Muscle layer of colon (tissue), 2 donors: ENCODE measurements around the gene CMTM2.
"Not testable (repeated sequence)": the region's sequence is repeated elsewhere in the genome, so short reads cannot be mapped to it uniquely, and the experiment has no call there.

Experiments used
- H3K27ac ChIP-seq: one replicate; pipeline ENCODE4 v1.7.0; 2013; ENCODE audit warnings: low read depth, mild to moderate bottlenecking, low read length, moderate library complexity
- H3K27me3 ChIP-seq, 2 donors: one replicate each; pipeline ENCODE4 v1.7.0; 2013; ENCODE audit warnings: low read length in 2 of 2, mild to moderate bottlenecking in 2 of 2; ENCODE audit not compliant: insufficient read depth in 2 of 2, control insufficient read depth in 1 of 2
- H3K36me3 ChIP-seq: one replicate; pipeline ENCODE4 v1.7.0; 2013; ENCODE audit warnings: mild to moderate bottlenecking, low read length; ENCODE audit not compliant: insufficient read depth
- H3K4me1 ChIP-seq: one replicate; pipeline ENCODE4 v1.7.0; 2013; ENCODE audit warnings: mild to moderate bottlenecking, low read length; ENCODE audit not compliant: insufficient read depth
- H3K4me3 ChIP-seq, 2 donors: one replicate each; pipeline ENCODE4 v1.7.0; 2013; ENCODE audit warnings: low read length in 2 of 2, low read depth in 1 of 2, mild to moderate bottlenecking in 1 of 2, moderate library complexity in 1 of 2
- H3K9ac ChIP-seq: one replicate; pipeline ENCODE4 v1.7.0; 2013; ENCODE audit warnings: low read length
- H3K9me3 ChIP-seq: one replicate; pipeline ENCODE4 v1.7.0; 2013; ENCODE audit warnings: mild to moderate bottlenecking, low read length
- donor health status: abdominal sarcoma.
- donor health status: Adenocarcinoma of cecum.

The CMTM2 gene

GRCh38 chr16:66554495-66554894 lies 24.8 kb upstream of the CMTM2 start:
- Histone ChIP-seq H3K27me3 (no peaks in the 10 kb centered on the region), H3K9ac (no peak overlapping the region), H3K27ac (no peak overlapping the region), H3K36me3 (peaks cover 14% of the 10 kb centered on the region), H3K4me3 (no peak overlapping the region), H3K4me1 (peaks cover 29% of the 10 kb centered on the region), H3K9me3 (no peaks in the 10 kb centered on the region)

- Histone ChIP-seq H3K9ac (no peak overlapping the region), H3K9me3 (no peaks in the 10 kb centered on the region), H3K4me1 (no peaks in the 10 kb centered on the region), H3K4me3 (no peak overlapping the region), H3K27me3 (no peaks in the 10 kb centered on the region), H3K36me3 (peaks cover 22% of the 10 kb centered on the region), H3K27ac (no peak overlapping the region)
Measured at GRCh38 chr16:66560107-66560506, 19.2 kb upstream of the CMTM2 start.

GRCh38 chr16:66561381-66562080 lies 17.7 kb upstream of the CMTM2 start:
- H3K9ac ChIP-seq: no peak overlapping the region
- H3K4me1 ChIP-seq: no peaks in the 10 kb centered on the region
- no peak overlapping the region for H3K27ac ChIP-seq
- no peak overlapping the region for H3K4me3 ChIP-seq
- no peaks in the 10 kb centered on the region for H3K9me3 ChIP-seq
- H3K27me3 ChIP-seq: no peaks in the 10 kb centered on the region
- peaks cover 22% of the 10 kb centered on the region for H3K36me3 ChIP-seq

GRCh38 chr16:66562409-66562808 lies 16.9 kb upstream of the CMTM2 start:
- Histone ChIP-seq H3K4me1 (no peaks in the 10 kb centered on the region), H3K27me3 (no peaks in the 10 kb centered on the region), H3K36me3 (peaks cover 21% of the 10 kb centered on the region), H3K27ac (no peak overlapping the region), H3K9ac (no peak overlapping the region), H3K4me3 (no peak overlapping the region), H3K9me3 (no peaks in the 10 kb centered on the region)

GRCh38 chr16:66562986-66563385 lies 16.3 kb upstream of the CMTM2 start:
- H3K27ac ChIP-seq: no peak overlapping the region
- H3K4me3 ChIP-seq: no peak overlapping the region
- H3K9ac ChIP-seq: no peak overlapping the region
- no peaks in the 10 kb centered on the region for H3K4me1 ChIP-seq
- no peaks in the 10 kb centered on the region for H3K27me3 ChIP-seq
- peaks cover 18% of the 10 kb centered on the region for H3K36me3 ChIP-seq
- H3K9me3 ChIP-seq: no peaks in the 10 kb centered on the region

- Histone ChIP-seq H3K27me3 (no peaks in the 10 kb centered on the region), H3K9me3 (no peaks in the 10 kb centered on the region), H3K4me3 (no peak overlapping the region), H3K27ac (no peak overlapping the region), H3K36me3 (peaks cover 12% of the 10 kb centered on the region), H3K9ac (no peak overlapping the region), H3K4me1 (no peaks in the 10 kb centered on the region)
Measured at GRCh38 chr16:66563574-66564334, 15.5 kb upstream of the CMTM2 start.

GRCh38 chr16:66566051-66566901 lies 13.0 kb upstream of the CMTM2 start, which contains the start of gene CMTM1:
Gene CMTM1 (plus strand): TSS chr16:66566439. CDS start chr16:66566514, 75 bp downstream.
- no peaks in the 10 kb centered on the region for H3K9me3 ChIP-seq
- H3K4me3 ChIP-seq: no peak within 1 kb of the TSS
- peaks cover 4% of the 10 kb centered on the region for H3K36me3 ChIP-seq
- no peaks in the 10 kb centered on the region for H3K27me3 ChIP-seq
- no peak within 1 kb of the TSS for H3K27ac ChIP-seq
- H3K9ac ChIP-seq: no peak within 1 kb of the TSS
- no peaks in the 10 kb centered on the region for H3K4me1 ChIP-seq

- H3K27me3 ChIP-seq, H3K36me3 ChIP-seq, H3K9me3 ChIP-seq, H3K4me1 ChIP-seq, H3K9ac ChIP-seq, H3K4me3 ChIP-seq, H3K27ac ChIP-seq: not testable (repeated sequence)
Measured at GRCh38 chr16:66567270-66567669, 12.0 kb upstream of the CMTM2 start.

GRCh38 chr16:66568355-66568754 lies 10.9 kb upstream of the CMTM2 start:
- H3K27ac ChIP-seq: no peak overlapping the region
- no peaks in the 10 kb centered on the region for H3K36me3 ChIP-seq
- no peaks in the 10 kb centered on the region for H3K9me3 ChIP-seq
- H3K27me3 ChIP-seq: no peaks in the 10 kb centered on the region
- H3K4me1 ChIP-seq: no peaks in the 10 kb centered on the region
- no peak overlapping the region for H3K9ac ChIP-seq
- H3K4me3 ChIP-seq: no peak overlapping the region

GRCh38 chr16:66569131-66569530 lies 10.1 kb upstream of the CMTM2 start:
- no peaks in the 10 kb centered on the region for H3K27me3 ChIP-seq
- no peaks in the 10 kb centered on the region for H3K9me3 ChIP-seq
- no peak overlapping the region for H3K9ac ChIP-seq
- H3K36me3 ChIP-seq: no peaks in the 10 kb centered on the region
- H3K27ac ChIP-seq: no peak overlapping the region
- no peaks in the 10 kb centered on the region for H3K4me1 ChIP-seq
- H3K4me3 ChIP-seq: no peak overlapping the region

GRCh38 chr16:66569827-66570405 lies 9.3 kb upstream of the CMTM2 start:
- Histone ChIP-seq H3K36me3 (no peaks in the 10 kb centered on the region), H3K4me3 (no peak overlapping the region), H3K9ac (no peak overlapping the region), H3K27me3 (no peaks in the 10 kb centered on the region), H3K4me1 (no peaks in the 10 kb centered on the region), H3K9me3 (no peaks in the 10 kb centered on the region), H3K27ac (no peak overlapping the region)
